ENCODE data around the gene GRIN3B. TPM values are rescaled to one million over a fixed set of nuclear protein-coding genes. Genes with fewer than 3 reads are reported as not detected.

The GRIN3B gene
- total and polyA plus RNA-seq, 2 donors (not counting 1 experiment from before 2014, with no cell fraction given) = 0.10 to 0.42 TPM

DNA sequence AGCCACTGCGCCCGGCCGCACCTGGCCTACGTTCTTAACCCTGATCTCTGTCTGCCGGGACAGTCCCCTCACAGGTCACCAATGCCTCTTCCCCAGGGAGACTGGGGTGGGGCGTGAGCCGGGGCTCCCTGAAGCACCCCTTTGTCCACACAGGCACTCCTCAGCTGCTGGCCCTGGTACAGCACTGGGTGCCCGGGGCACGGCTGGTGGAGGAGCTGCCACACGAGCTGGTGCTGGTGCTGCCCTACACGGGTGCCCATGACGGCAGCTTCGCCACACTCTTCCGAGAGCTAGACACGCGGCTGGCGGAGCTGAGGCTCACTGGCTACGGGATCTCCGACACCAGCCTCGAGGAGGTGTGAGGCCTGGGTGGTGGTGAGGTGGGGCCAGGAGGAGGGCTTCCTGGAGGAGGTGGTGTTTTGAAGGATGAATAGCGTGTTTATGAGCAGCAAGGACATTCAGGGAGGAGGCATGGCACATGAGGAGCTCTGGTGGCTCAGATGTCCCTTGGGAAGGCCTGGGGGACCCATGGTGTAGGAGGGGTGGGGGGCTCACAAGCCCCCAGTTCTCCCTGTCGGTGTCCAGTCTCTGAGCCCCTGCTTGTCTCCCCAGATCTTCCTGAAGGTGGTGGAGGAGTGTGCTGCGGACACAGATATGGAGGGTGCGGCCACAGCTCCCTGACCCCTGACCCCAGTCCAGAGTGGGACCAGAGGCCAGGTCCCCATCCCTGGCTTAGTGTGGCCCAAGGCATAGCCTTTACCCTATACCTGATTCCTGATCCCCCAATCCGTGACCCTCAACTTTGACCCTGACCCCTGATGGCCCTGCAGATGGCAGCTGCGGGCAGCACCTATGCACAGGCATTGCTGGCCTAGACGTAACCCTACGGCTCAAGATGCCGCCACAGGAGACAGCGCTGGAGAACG lies 53.2 kb downstream of the GRIN3B start:
- no peak for DNase-seq
- Mint-ChIP-seq H3K4me1 (peaks cover 19% of the 10 kb centered on the region), H3K27me3 (no peaks in the 10 kb centered on the region), H3K4me3 (no peak overlapping the region), H3K27ac (no peak overlapping the region), H3K9me3 (ENCODE audit: insufficient read depth) (no peaks in the 10 kb centered on the region)
- ChIA-PET POLR2A (interaction anchor here (0.5 to 1.4 kb wide), 3 partner anchors 21 to 52 kb away, joined by 3 to 4 read pairs (median 3); partner anchors contain the start of gene CNN2), CTCF (interaction anchor here (1.3 to 1.5 kb wide), 2 partner anchors 11 to 35 kb away, joined by 3 to 4 read pairs; no protein-coding TSS in a partner anchor)
- Histone ChIP-seq H3K4me2 (replicated peaks; ENCODE audit: low read depth, low read length, poor library complexity, severe bottlenecking) (no peak overlapping the region), H4K20me1 (ENCODE audit: control insufficient read depth, insufficient read depth, low read length, poor library complexity, severe bottlenecking) (no peaks in the 10 kb centered on the region), H3K4me1 (ENCODE audit: control insufficient read depth in 2 of 2, insufficient read depth in 2 of 2, low read length in 2 of 2) (peaks cover 0 to 16% of the 10 kb centered on the region in 2 donors), H2AFZ (ENCODE audit: insufficient read depth, low read depth, low read length, poor library complexity, severe bottlenecking) (no peak overlapping the region), H3K27me3 (replicated peaks in 1 of 4; ENCODE audit: control extremely low read depth in 1 of 4, control insufficient read depth in 3 of 4, insufficient read depth in 4 of 4, low read length in 3 of 4) (no peaks in the 10 kb centered on the region), H3K27ac (ENCODE audit: low read length in 2 of 2) (no peak overlapping the region), H3K4me3 (ENCODE audit: control extremely low read depth in 1 of 5, extremely low read depth in 1 of 5, insufficient read depth in 1 of 5, low read depth in 2 of 5, low read length in 4 of 5) (no peak overlapping the region), H3K9ac (ENCODE audit: low read length) (no peak overlapping the region), H3K9me3 (ENCODE audit: control extremely low read depth in 1 of 3, control insufficient read depth in 2 of 3, insufficient read depth in 1 of 3, low read length in 2 of 3) (peaks cover 1 to 49% (median 23%) of the 10 kb centered on the region in 3 donors), H3K79me2 (ENCODE audit: control insufficient read depth, insufficient read depth, low read length) (peaks cover 3% of the 10 kb centered on the region), H3K36me3 (replicated peaks in 1 of 2; ENCODE audit: control extremely low read depth in 1 of 2, control insufficient read depth in 1 of 2, extremely low read depth in 1 of 2, insufficient read depth in 2 of 2, low read length in 1 of 2) (peaks cover 3 to 72% of the 10 kb centered on the region in 2 experiments)
- intact Hi-C loops (cut with micrococcal nuclease) = no loop called here
- no peak for ATAC-seq (ENCODE audit: low read depth)
- 94% methylated on average over 31 of the region's 31 CpGs for WGBS (ENCODE audit: insufficient coverage)
- TF ChIP-seq, protein P1, sequence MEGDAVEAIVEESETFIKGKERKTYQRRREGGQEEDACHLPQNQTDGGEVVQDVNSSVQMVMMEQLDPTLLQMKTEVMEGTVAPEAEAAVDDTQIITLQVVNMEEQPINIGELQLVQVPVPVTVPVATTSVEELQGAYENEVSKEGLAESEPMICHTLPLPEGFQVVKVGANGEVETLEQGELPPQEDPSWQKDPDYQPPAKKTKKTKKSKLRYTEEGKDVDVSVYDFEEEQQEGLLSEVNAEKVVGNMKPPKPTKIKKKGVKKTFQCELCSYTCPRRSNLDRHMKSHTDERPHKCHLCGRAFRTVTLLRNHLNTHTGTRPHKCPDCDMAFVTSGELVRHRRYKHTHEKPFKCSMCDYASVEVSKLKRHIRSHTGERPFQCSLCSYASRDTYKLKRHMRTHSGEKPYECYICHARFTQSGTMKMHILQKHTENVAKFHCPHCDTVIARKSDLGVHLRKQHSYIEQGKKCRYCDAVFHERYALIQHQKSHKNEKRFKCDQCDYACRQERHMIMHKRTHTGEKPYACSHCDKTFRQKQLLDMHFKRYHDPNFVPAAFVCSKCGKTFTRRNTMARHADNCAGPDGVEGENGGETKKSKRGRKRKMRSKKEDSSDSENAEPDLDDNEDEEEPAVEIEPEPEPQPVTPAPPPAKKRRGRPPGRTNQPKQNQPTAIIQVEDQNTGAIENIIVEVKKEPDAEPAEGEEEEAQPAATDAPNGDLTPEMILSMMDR (IDR thresholded peaks at IDR 0.05) = no peak
- no peak for TF ChIP-seq EZH2 (IDR thresholded peaks at IDR 0.05; ENCODE audit: borderline replicate concordance, insufficient read depth, low read depth, low read length, poor library complexity, severe bottlenecking)

Measured in B cell (primary cell).